GM12801 (cell line): ENCODE data around the gene ZBTB21.

Experiments used
- CTCF ChIP-seq: IDR thresholded peaks from one replicate; pipeline ENCODE4 v1.5.1; 2011; ENCODE audit warnings: control low read depth; ENCODE audit not compliant: insufficient read length; ENCODE audit errors: extremely low read depth

Gene ZBTB21

DNA sequence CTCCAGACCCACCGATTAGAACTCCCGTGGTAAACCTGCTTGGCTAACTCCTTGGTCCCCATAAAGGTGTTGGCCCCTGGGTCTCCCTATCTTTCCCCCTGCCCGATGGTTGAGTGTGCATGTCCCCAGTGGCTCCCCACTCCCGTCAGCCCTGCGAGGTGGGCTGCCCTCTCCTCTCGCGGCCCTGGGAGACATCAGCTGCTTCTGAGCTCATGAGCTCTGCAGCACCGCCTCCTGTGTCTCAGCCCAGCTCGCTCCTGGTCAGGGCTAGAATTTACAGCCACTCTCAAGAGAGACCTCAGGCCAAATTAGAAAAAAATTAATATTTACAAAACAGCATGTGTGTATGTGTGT, 15.9 kb upstream of the ZBTB21 start:
- no peak for TF ChIP-seq CTCF

DNA sequence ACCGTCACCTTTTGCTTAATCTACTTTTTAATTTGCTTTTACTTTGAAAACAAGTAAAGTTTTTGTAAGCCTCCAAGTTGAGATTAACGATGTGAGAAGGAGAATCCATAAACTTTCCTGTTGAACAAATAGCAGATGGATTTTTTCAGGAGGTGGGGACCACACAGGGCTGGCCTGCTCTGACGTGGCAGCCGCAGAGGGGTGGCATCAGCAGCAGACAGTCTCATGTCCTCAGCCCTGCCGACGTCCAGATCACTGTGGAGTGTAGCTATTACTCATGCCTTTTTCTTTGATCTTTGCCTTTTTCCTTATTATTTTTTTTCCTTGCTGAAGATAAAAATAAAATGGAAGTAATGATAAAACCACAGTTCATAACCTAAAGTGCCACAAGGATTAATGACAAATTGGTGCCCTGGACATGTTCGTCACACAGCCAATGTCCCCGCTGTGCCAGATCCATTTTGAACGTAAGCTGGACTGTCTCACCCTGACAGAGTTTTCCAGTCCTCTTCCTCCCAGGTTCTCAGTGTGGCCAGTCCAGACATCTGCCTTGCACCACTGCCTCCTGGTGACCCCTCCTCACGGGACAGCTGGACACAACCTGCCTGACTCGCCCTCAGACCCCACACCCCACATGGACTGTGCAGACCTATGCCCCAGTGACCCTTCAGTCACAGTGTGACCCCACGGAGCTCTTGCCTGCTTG, 15.4 kb upstream of the ZBTB21 start:
- TF ChIP-seq CTCF: no peak

DNA sequence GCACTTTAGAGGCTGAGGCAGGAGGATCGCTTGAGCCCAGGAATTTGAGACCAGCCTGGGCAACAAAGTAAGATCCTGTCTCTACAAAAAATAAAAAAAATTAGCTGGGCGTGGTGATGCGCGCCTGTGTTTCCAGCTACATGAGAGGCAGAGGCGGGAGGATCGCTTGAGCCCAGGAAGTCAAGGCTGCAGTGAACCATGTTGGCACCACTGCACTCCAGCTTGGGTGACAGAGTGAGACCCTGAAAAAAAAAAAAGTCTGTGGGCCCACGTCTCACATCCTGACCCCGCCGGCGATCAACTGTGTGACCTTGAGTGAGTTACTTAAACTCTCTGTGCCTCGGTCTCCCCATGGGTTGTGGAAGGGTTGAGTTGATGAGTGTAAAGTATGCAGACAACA, 12.7 kb upstream of the ZBTB21 start:
- TF ChIP-seq CTCF: no peak

- no peak for TF ChIP-seq CTCF
These were observed 11.9 kb upstream of the ZBTB21 start for GRCh38 chr21:42022091-42022430.

DNA sequence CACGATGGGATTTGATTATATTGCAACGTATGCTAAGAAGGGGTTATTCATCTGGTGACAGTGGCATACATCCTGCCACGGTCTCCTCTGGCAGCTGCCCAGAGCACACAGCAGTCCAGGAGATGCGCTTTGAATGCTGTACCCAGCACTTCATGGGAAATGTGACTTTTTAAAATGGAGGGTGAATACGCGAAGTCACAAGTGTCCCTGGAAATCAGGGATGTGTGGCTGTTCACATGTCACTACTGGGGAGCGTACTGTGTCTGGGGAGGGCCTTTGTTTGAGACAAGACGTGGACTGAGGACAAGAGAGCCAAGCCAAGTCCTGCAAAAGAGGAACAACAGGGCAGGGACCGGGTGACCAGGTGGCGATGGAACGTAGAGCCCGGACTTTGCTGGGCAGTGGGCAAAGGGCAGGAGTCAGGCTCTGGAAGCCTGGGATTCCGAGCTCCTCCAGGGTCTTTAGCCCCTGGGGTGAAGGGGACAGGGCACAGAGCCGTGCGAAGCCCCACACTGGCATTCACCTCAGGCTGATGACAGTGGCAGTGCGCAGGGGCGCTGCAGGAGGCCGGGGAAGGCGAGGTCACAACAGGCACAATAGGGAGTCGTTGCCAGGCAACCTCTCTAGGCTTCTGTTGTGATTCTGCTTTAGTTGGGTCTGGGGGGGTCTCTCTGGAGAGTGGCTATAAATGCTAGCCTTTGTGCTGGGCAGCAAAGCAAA, 11.4 kb upstream of the ZBTB21 start:
- TF ChIP-seq CTCF: no peak

GRCh38 chr21:42019706-42020105, 9.5 kb upstream of the ZBTB21 start:
- no peak for TF ChIP-seq CTCF

GRCh38 chr21:42019101-42019605, 9.0 kb upstream of the ZBTB21 start:
- TF ChIP-seq CTCF: no peak
